Measurements from ENCODE around the gene HFE.
A peak's percentile ranks its signal among the peaks of the same experiment; 100 is the strongest.

HFE gene

GRCh38 chr6:26129656-26130055 is 42.4 kb downstream of the HFE start:
- Mint-ChIP-seq H3K9me3 (ENCODE audit: low read depth) (no peaks in the 10 kb centered on the region), H3K4me1 (ENCODE audit: low read depth) (peaks cover 54% of the 10 kb centered on the region), H3K27me3 (no peaks in the 10 kb centered on the region), H3K4me3 (peak overlapping the region; percentile 14), H3K36me3 (peaks cover 11% of the 10 kb centered on the region), H3K27ac (peak overlapping the region; percentile 46)

GRCh38 chr6:26130581-26131249 is 43.5 kb downstream of the HFE start:
- peaks cover 55% of the 10 kb centered on the region for H3K4me1 Mint-ChIP-seq (ENCODE audit: low read depth)
- peak overlapping the region; percentile 68 for H3K27ac Mint-ChIP-seq
- H3K9me3 Mint-ChIP-seq (ENCODE audit: low read depth), result no peaks in the 10 kb centered on the region
- peaks cover 11% of the 10 kb centered on the region for H3K36me3 Mint-ChIP-seq
- no peaks in the 10 kb centered on the region for H3K27me3 Mint-ChIP-seq
- peak overlapping the region; percentile 3 for H3K4me3 Mint-ChIP-seq

- Mint-ChIP-seq H3K27ac (peak overlapping the region; percentile 85), H3K9me3 (ENCODE audit: low read depth) (no peaks in the 10 kb centered on the region), H3K27me3 (no peaks in the 10 kb centered on the region), H3K4me3 (no peak overlapping the region), H3K4me1 (ENCODE audit: low read depth) (peaks cover 58% of the 10 kb centered on the region), H3K36me3 (peaks cover 11% of the 10 kb centered on the region)
These were observed 44.4 kb downstream of the HFE start for GRCh38 chr6:26131618-26132017.

- H3K4me3 Mint-ChIP-seq, result no peak overlapping the region
- no peaks in the 10 kb centered on the region for H3K27me3 Mint-ChIP-seq
- H3K4me1 Mint-ChIP-seq (ENCODE audit: low read depth), result peaks cover 37% of the 10 kb centered on the region
- H3K27ac Mint-ChIP-seq, result peak overlapping the region; percentile 13
- H3K9me3 Mint-ChIP-seq (ENCODE audit: low read depth), result no peaks in the 10 kb centered on the region
- H3K36me3 Mint-ChIP-seq, result peaks cover 15% of the 10 kb centered on the region
These were observed 46.5 kb downstream of the HFE start for GRCh38 chr6:26133730-26134129.

DNA sequence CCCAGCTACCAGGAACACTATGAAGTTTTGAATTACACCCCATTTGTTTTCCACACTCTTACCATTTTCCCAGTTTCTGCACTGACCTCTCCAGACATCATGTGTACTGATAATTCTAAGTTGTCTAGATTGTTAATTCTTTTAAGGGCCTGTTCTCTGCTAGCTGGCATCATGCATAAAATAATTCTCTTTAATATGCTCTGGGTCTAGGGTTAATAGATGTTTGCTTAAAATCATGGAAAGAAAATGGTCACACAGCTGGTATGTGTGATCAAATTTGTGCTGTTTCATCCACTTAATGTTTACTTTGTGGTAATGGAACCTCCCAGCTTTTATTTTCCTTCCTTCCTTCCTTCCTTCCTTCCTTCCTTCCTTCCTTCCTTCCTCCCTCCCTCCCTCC is 49.1 kb downstream of the HFE start:
- Mint-ChIP-seq H3K36me3 (peaks cover 10% of the 10 kb centered on the region), H3K4me1 (ENCODE audit: low read depth) (peaks cover 25% of the 10 kb centered on the region)

DNA sequence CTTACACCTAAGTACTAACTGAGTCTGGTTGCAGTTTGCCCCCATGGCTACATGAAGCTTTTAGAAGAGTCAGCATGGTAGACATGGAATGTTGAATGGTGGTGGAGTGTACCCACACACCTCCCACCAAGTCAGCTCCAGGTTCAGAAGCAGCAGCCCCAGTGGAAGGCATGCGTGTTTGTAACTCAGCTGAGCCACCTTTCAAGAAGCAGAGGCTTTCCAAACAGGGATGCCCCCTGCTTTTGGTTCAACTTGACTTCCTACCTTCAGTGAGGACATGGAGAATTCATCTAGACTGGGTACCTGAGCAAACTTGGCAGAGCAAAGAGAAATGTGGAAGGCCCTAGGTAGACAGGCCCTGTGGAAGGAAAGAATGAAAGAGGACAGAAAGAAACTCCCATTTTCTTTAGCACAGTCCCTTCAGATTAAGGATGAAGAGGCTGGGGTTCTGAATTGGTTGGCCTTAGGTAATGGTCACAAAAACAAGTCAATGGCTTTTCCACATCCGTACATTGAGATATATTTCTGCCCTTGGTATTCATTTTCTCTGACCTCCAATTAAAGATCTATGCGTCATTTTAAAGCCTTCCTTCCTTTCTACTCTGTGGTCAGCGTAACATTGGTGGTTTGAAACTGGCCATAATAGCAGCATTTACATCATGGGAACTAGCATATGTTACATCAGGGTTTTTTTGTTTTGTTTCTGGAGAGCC is 53.2 kb downstream of the HFE start:
- H3K36me3 Mint-ChIP-seq, result peaks cover 6% of the 10 kb centered on the region
- peaks cover 8% of the 10 kb centered on the region for H3K4me1 Mint-ChIP-seq (ENCODE audit: low read depth)
- no peaks in the 10 kb centered on the region for H3K9me3 Mint-ChIP-seq (ENCODE audit: low read depth)
- H3K27me3 Mint-ChIP-seq, result no peaks in the 10 kb centered on the region
- H3K27ac Mint-ChIP-seq, result no peak overlapping the region
- H3K4me3 Mint-ChIP-seq, result no peak overlapping the region

More for the DNA sequence above, 49.1 kb downstream of the HFE start:
- Mint-ChIP-seq H3K27me3 (no peaks in the 10 kb centered on the region), H3K27ac (peak overlapping the region; percentile 61), H3K9me3 (ENCODE audit: low read depth) (no peaks in the 10 kb centered on the region), H3K4me3 (no peak overlapping the region)

DNA sequence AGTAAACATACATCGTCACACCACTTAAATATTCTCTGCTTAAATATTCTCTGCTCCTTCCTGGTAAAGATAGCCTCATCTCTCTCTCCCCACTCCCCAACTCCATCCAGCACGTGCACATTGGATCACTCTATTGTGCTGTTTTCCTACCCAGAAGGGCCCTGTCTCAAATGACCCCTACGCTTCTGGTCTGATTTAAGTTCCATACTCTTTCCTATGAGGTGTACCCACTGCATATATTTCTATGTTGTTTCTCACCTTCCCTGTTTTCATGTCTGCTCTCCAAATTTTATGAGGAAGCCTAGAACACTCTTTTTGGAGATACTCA is 53.7 kb downstream of the HFE start:
- Mint-ChIP-seq H3K36me3 (peaks cover 6% of the 10 kb centered on the region), H3K9me3 (ENCODE audit: low read depth) (no peaks in the 10 kb centered on the region), H3K27me3 (no peaks in the 10 kb centered on the region), H3K27ac (no peak overlapping the region), H3K4me1 (ENCODE audit: low read depth) (peaks cover 4% of the 10 kb centered on the region), H3K4me3 (no peak overlapping the region)

GRCh38 chr6:26141378-26141904 is 54.2 kb downstream of the HFE start:
- H3K27ac Mint-ChIP-seq, result no peak overlapping the region
- no peaks in the 10 kb centered on the region for H3K27me3 Mint-ChIP-seq
- no peak overlapping the region for H3K4me3 Mint-ChIP-seq
- H3K9me3 Mint-ChIP-seq (ENCODE audit: low read depth), result no peaks in the 10 kb centered on the region
- peaks cover 6% of the 10 kb centered on the region for H3K36me3 Mint-ChIP-seq
- no peaks in the 10 kb centered on the region for H3K4me1 Mint-ChIP-seq (ENCODE audit: low read depth)

DNA sequence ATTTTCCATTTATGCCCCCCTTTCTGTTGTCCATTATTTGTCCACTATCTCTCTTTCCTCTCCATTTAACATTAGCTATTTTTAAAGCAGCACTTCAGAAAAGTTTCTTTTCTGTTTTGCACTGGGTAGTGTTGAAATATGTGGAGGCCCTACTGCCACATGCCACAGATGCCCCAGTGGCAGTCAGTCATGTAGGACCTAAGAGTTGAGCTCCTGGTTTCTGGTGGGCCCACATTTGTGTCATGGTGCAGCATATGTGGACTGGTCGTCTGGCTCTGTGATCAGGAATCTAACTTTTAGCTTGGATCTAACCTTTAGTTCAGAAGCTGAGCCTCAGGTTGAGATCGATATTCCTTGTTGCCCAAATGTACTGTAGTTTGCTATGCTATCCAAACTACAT is 54.8 kb downstream of the HFE start:
- no peaks in the 10 kb centered on the region for H3K9me3 Mint-ChIP-seq (ENCODE audit: low read depth)
- no peak overlapping the region for H3K4me3 Mint-ChIP-seq
- H3K27me3 Mint-ChIP-seq, result no peaks in the 10 kb centered on the region
- peak overlapping the region; percentile 79 for H3K27ac Mint-ChIP-seq
- no peaks in the 10 kb centered on the region for H3K4me1 Mint-ChIP-seq (ENCODE audit: low read depth)
- peaks cover 6% of the 10 kb centered on the region for H3K36me3 Mint-ChIP-seq

Data from activated naive CD8-positive, alpha-beta T cell (primary cell).